ENCODE results near the gene USF1. TPM values are rescaled to one million over a fixed set of nuclear protein-coding genes. Genes with fewer than 3 reads are reported as not detected.

The USF1 gene
- total RNA-seq, 1 donor from 2014 or later = 57.2 TPM

GRCh38 chr1:161074676-161075368, 29.0 kb upstream of the USF1 start:
- H3K4me1 Mint-ChIP-seq (ENCODE audit: unreplicated experiment) = no peaks in the 10 kb centered on the region
- no peak for DNase-seq (ENCODE audit: extremely low spot score, unreplicated experiment)
- H3K27me3 Mint-ChIP-seq (ENCODE audit: unreplicated experiment) = no peaks in the 10 kb centered on the region
- TF ChIP-seq, protein P1, sequence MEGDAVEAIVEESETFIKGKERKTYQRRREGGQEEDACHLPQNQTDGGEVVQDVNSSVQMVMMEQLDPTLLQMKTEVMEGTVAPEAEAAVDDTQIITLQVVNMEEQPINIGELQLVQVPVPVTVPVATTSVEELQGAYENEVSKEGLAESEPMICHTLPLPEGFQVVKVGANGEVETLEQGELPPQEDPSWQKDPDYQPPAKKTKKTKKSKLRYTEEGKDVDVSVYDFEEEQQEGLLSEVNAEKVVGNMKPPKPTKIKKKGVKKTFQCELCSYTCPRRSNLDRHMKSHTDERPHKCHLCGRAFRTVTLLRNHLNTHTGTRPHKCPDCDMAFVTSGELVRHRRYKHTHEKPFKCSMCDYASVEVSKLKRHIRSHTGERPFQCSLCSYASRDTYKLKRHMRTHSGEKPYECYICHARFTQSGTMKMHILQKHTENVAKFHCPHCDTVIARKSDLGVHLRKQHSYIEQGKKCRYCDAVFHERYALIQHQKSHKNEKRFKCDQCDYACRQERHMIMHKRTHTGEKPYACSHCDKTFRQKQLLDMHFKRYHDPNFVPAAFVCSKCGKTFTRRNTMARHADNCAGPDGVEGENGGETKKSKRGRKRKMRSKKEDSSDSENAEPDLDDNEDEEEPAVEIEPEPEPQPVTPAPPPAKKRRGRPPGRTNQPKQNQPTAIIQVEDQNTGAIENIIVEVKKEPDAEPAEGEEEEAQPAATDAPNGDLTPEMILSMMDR (IDR thresholded peaks at IDR 0.05) = no peak
- no peaks in the 10 kb centered on the region for H3K36me3 Mint-ChIP-seq (ENCODE audit: unreplicated experiment)
- H3K4me3 Mint-ChIP-seq (ENCODE audit: unreplicated experiment) = no peak overlapping the region
- no peaks in the 10 kb centered on the region for H3K9me3 Mint-ChIP-seq (ENCODE audit: unreplicated experiment)
- H3K27ac Mint-ChIP-seq (ENCODE audit: unreplicated experiment) = no peak overlapping the region

GRCh38 chr1:161073474-161074121, 27.8 kb upstream of the USF1 start:
- no peak overlapping the region for H3K4me3 Mint-ChIP-seq (ENCODE audit: unreplicated experiment)
- H3K9me3 Mint-ChIP-seq (ENCODE audit: unreplicated experiment) = no peaks in the 10 kb centered on the region
- no peaks in the 10 kb centered on the region for H3K27me3 Mint-ChIP-seq (ENCODE audit: unreplicated experiment)
- H3K36me3 Mint-ChIP-seq (ENCODE audit: unreplicated experiment) = no peaks in the 10 kb centered on the region
- no peak overlapping the region for H3K27ac Mint-ChIP-seq (ENCODE audit: unreplicated experiment)
- TF ChIP-seq, protein P1 (IDR thresholded peaks at IDR 0.05) = no peak
- no peak for DNase-seq (ENCODE audit: extremely low spot score, unreplicated experiment)
- no peaks in the 10 kb centered on the region for H3K4me1 Mint-ChIP-seq (ENCODE audit: unreplicated experiment)

- Mint-ChIP-seq H3K27ac (ENCODE audit: unreplicated experiment) (no peak overlapping the region), H3K4me1 (ENCODE audit: unreplicated experiment) (no peaks in the 10 kb centered on the region), H3K27me3 (ENCODE audit: unreplicated experiment) (no peaks in the 10 kb centered on the region), H3K9me3 (ENCODE audit: unreplicated experiment) (no peaks in the 10 kb centered on the region), H3K4me3 (ENCODE audit: unreplicated experiment) (no peak overlapping the region), H3K36me3 (ENCODE audit: unreplicated experiment) (no peaks in the 10 kb centered on the region)
- TF ChIP-seq, protein P1 (IDR thresholded peaks at IDR 0.05) = no peak
- no peak for DNase-seq (ENCODE audit: extremely low spot score, unreplicated experiment)
These were observed 27.1 kb upstream of the USF1 start for GRCh38 chr1:161072751-161073449.

DNA sequence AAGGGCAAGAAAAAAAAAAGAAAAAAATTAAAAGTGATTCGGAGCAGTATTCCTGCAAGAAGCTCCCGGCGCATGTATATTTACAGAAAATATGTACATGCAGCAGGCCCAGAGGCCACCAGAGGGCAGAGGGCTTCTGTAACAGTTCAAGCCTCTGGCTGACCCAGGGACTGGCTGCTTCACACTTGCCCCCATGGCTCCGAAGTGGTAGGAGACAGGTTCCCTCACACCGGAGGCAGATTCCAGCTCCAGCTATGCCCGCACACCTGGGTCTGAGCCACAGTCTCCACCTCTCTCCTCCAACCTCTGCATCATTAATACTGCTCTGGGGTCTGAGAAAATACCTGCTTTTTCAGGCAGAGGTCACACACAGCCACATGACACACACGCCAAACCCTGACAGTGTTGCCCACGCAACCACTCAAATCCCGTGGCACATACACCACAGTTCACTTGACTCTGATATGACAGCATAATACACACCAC, 26.2 kb upstream of the USF1 start:
- Mint-ChIP-seq H3K27me3 (ENCODE audit: unreplicated experiment) (peaks cover 4% of the 10 kb centered on the region), H3K4me3 (ENCODE audit: unreplicated experiment) (no peak overlapping the region), H3K27ac (ENCODE audit: unreplicated experiment) (no peak overlapping the region), H3K4me1 (ENCODE audit: unreplicated experiment) (no peaks in the 10 kb centered on the region), H3K36me3 (ENCODE audit: unreplicated experiment) (no peaks in the 10 kb centered on the region), H3K9me3 (ENCODE audit: unreplicated experiment) (no peaks in the 10 kb centered on the region)
- TF ChIP-seq, protein P1 (IDR thresholded peaks at IDR 0.05) = peak; percentile 31
- DNase-seq (ENCODE audit: extremely low spot score, unreplicated experiment) = no peak

DNA sequence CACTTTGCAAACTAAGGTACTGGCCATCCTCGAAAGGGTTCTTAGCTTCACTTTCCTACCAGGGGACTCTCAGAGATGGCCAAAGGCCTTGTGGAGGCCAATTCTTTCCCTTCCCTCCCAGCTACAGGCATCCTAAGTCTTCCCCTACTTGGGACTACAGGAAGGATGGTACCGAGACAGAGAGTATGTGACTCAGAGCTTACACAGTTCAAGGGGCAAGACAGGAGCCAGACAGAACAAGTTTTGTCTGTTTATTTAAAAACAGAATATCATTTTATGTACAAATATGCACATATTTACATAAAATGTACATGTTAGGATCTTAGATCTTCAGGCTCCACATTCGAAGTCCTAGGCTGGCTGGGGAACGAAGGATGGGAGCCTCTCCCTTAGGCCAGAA, 25.0 kb upstream of the USF1 start:
- Mint-ChIP-seq H3K27ac (ENCODE audit: unreplicated experiment) (no peak overlapping the region), H3K4me3 (ENCODE audit: unreplicated experiment) (no peak overlapping the region), H3K27me3 (ENCODE audit: unreplicated experiment) (peaks cover 7% of the 10 kb centered on the region), H3K36me3 (ENCODE audit: unreplicated experiment) (no peaks in the 10 kb centered on the region), H3K4me1 (ENCODE audit: unreplicated experiment) (no peaks in the 10 kb centered on the region), H3K9me3 (ENCODE audit: unreplicated experiment) (no peaks in the 10 kb centered on the region)
- no peak for DNase-seq (ENCODE audit: extremely low spot score, unreplicated experiment)
- TF ChIP-seq, protein P1 (IDR thresholded peaks at IDR 0.05) = no peak

All from osteocyte (in vitro differentiated cells).